ENCODE measurements around the gene RAB3GAP1. TPM values are rescaled to one million over a fixed set of nuclear protein-coding genes. Genes with fewer than 3 reads are reported as not detected.

The RAB3GAP1 gene
- polyA plus RNA-seq, 1 donor from 2014 or later, result 43.3 TPM

GRCh38 chr2:135162377-135162776 is 110.3 kb downstream of the RAB3GAP1 start:
- Histone ChIP-seq H3K9me3 (ENCODE audit: low read length) (no peaks in the 10 kb centered on the region), H3F3A (ENCODE audit: insufficient read depth, low read length, poor library complexity, severe bottlenecking) (peaks cover under 1% of the 10 kb centered on the region), H3K9ac (ENCODE audit: low read length) (no peak overlapping the region), H3K4me3 (ENCODE audit: low read length) (no peak overlapping the region), H2AFZ (ENCODE audit: low read depth, low read length) (no peak overlapping the region), H3K79me2 (replicated peaks; ENCODE audit: insufficient read depth, low read length) (no peaks in the 10 kb centered on the region), H3K4me2 (ENCODE audit: low read length) (no peak overlapping the region), H3K27me3 (ENCODE audit: insufficient read depth, low read depth, low read length) (no peaks in the 10 kb centered on the region), H3K36me3 (ENCODE audit: insufficient read depth, low read length) (peaks cover 2% of the 10 kb centered on the region), H3K9me2 (ENCODE audit: insufficient read depth, low read length) (no peaks in the 10 kb centered on the region), H4K20me1 (ENCODE audit: insufficient read depth) (no peaks in the 10 kb centered on the region), H3K27ac (ENCODE audit: low read length) (no peak overlapping the region)
- TF ChIP-seq EZH2 (IDR thresholded peaks at IDR 0.05; ENCODE audit: borderline replicate concordance, insufficient read depth, low read length, poor library complexity, severe bottlenecking) (no peak), TAF1 (IDR thresholded peaks at IDR 0.05; ENCODE audit: low read depth) (no peak), CTCF (IDR thresholded peaks at IDR 0.05; ENCODE audit: poor library complexity, severe bottlenecking) (no peak), EP300 (conservative IDR thresholded peaks at IDR 0.05; ENCODE audit: poor library complexity, severe bottlenecking) (no peak), REST (IDR thresholded peaks at IDR 0.05; ENCODE audit: borderline replicate concordance) (no peak)

- no peak overlapping the region for H3K4me3 ChIP-seq (ENCODE audit: low read length)
- H3K9me2 ChIP-seq (ENCODE audit: insufficient read depth, low read length), result no peaks in the 10 kb centered on the region
- no peaks in the 10 kb centered on the region for H3K79me2 ChIP-seq (replicated peaks; ENCODE audit: insufficient read depth, low read length)
- peaks cover 5% of the 10 kb centered on the region for H3K36me3 ChIP-seq (ENCODE audit: insufficient read depth, low read length)
- H3K9ac ChIP-seq (ENCODE audit: low read length), result no peak overlapping the region
- peaks cover 3% of the 10 kb centered on the region for H3F3A ChIP-seq (ENCODE audit: insufficient read depth, low read length, poor library complexity, severe bottlenecking)
- no peaks in the 10 kb centered on the region for H4K20me1 ChIP-seq (ENCODE audit: insufficient read depth)
- TF ChIP-seq POLR2AphosphoS5 (IDR thresholded peaks at IDR 0.05), result no peak
- TF ChIP-seq RAD21 (conservative IDR thresholded peaks at IDR 0.05), result no peak
- TF ChIP-seq SMC3 (conservative IDR thresholded peaks at IDR 0.05; ENCODE audit: poor library complexity), result no peak
- no peak for TF ChIP-seq EZH2 (IDR thresholded peaks at IDR 0.05; ENCODE audit: borderline replicate concordance, insufficient read depth, low read length, poor library complexity, severe bottlenecking)
- TF ChIP-seq EP300 (conservative IDR thresholded peaks at IDR 0.05; ENCODE audit: poor library complexity, severe bottlenecking), result no peak
- TF ChIP-seq TAF1 (IDR thresholded peaks at IDR 0.05; ENCODE audit: low read depth), result no peak
- TF ChIP-seq REST (IDR thresholded peaks at IDR 0.05; ENCODE audit: borderline replicate concordance), result no peak
- TF ChIP-seq CTCF (IDR thresholded peaks at IDR 0.05; ENCODE audit: poor library complexity, severe bottlenecking), result no peak
- no peak for TF ChIP-seq MXI1 (conservative IDR thresholded peaks at IDR 0.05; ENCODE audit: poor library complexity, severe bottlenecking)
- H3K27me3 ChIP-seq (ENCODE audit: insufficient read depth, low read depth, low read length), result no peaks in the 10 kb centered on the region
- H3K9me3 ChIP-seq (ENCODE audit: low read length), result no peaks in the 10 kb centered on the region
- no peak overlapping the region for H2AFZ ChIP-seq (ENCODE audit: low read depth, low read length)
- no peak overlapping the region for H3K27ac ChIP-seq (ENCODE audit: low read length)
- no peak overlapping the region for H3K4me2 ChIP-seq (ENCODE audit: low read length)
Measured at GRCh38 chr2:135162786-135163185, 110.7 kb downstream of the RAB3GAP1 start.

All from neural cell (in vitro differentiated cells).